HEK293 (cell line): ENCODE results near the gene LRFN4.

Experiments used
- CTCF ChIA-PET: fragments of 350-600 bp; formaldehyde crosslinking; extraction: SDS; loops from one replicate; lab custom pipeline; 2021; ENCODE audit warnings: antibody characterized with exemption; lab: Yijun Ruan, JAX
- POLR2A ChIA-PET: fragments of 300-600 bp; formaldehyde crosslinking; extraction: SDS; loops from one replicate; lab custom pipeline; 2020; ENCODE audit warnings: antibody characterized with exemption, inconsistent platforms; lab: Yijun Ruan, JAX
- H3K27ac ChIP-seq: fragments of 200-500 bp; sonication (Bioruptor generic); 2 replicates; pipeline ENCODE4 v1.5.1; 2014; ENCODE audit warnings: low read depth, low read length, control low read depth, inconsistent platforms; ENCODE audit errors: extremely low read depth
- H3K36me3 ChIP-seq, 2 experiments: fragments of 200-500 bp in 1 of 2; sonication (Bioruptor generic) in 1 of 2; 1 replicate in 1 of 2; 2 replicates in 1 of 2; pipeline ENCODE4 v1.5.1; 2014 to 2017; ENCODE audit warnings: inconsistent platforms in 2 of 2, low read length in 2 of 2; ENCODE audit not compliant: control insufficient read depth in 2 of 2, insufficient read depth in 1 of 2
- H3K4me1 ChIP-seq: fragments of 200-500 bp; sonication (Bioruptor generic); 2 replicates; pipeline ENCODE4 v1.5.1; 2014; ENCODE audit warnings: mild to moderate bottlenecking, low read length, inconsistent platforms; ENCODE audit not compliant: control insufficient read depth, insufficient read depth
- H3K4me3 ChIP-seq: 2 replicates; pipeline ENCODE4 v1.5.1; 2011; ENCODE audit warnings: low read depth, mild to moderate bottlenecking, control low read depth, low read length, moderate library complexity
- H3K9me3 ChIP-seq: fragments of 200-500 bp; sonication (Bioruptor generic); 2 replicates; pipeline ENCODE4 v1.5.1; 2014; ENCODE audit warnings: low read depth, low read length, inconsistent platforms; ENCODE audit not compliant: control insufficient read depth, insufficient read depth
- EGR2 ChIP-seq: fragments of 450-650 bp; formaldehyde crosslinking; IDR thresholded peaks from 2 replicates; pipeline ENCODE4 v1.5.1; 2016; ENCODE audit warnings: low read depth, missing biosample characterization, missing genetic modification characterization
- FEZF1 ChIP-seq: fragments of 450-650 bp; formaldehyde crosslinking; IDR thresholded peaks from 2 replicates; pipeline ENCODE4 v1.5.1; 2016; ENCODE audit warnings: missing biosample characterization, missing genetic modification characterization
- KLF1 ChIP-seq: fragments of 450-650 bp; formaldehyde crosslinking; IDR thresholded peaks from 2 replicates; pipeline ENCODE4 v1.5.1; 2016; ENCODE audit warnings: missing biosample characterization, missing genetic modification characterization
- TCF7L2 ChIP-seq: IDR thresholded peaks from 2 replicates; pipeline ENCODE4 v1.6.1; 2011; ENCODE audit warnings: low read depth, mild to moderate bottlenecking, inconsistent platforms, low read length, moderate library complexity, borderline replicate concordance
- WT1 ChIP-seq: fragments of 450-650 bp; formaldehyde crosslinking; IDR thresholded peaks from 2 replicates; pipeline ENCODE4 v1.5.1; 2016; ENCODE audit warnings: missing biosample characterization, missing genetic modification characterization
- ZFHX2 ChIP-seq: fragments of 450-650 bp; formaldehyde crosslinking; conservative IDR thresholded peaks from 2 replicates; pipeline ENCODE4 v1.5.1; 2016; ENCODE audit warnings: missing biosample characterization, missing genetic modification characterization
- ZFP69B ChIP-seq: fragments of 450-650 bp; formaldehyde crosslinking; IDR thresholded peaks from 2 replicates; pipeline ENCODE4 v1.5.1; 2016; ENCODE audit warnings: missing biosample characterization, missing genetic modification characterization
- ZNF112 ChIP-seq: fragments of 450-650 bp; formaldehyde crosslinking; IDR thresholded peaks from 2 replicates; pipeline ENCODE4 v1.5.0; 2017; ENCODE audit warnings: missing biosample characterization, missing genetic modification characterization
- ZNF138 ChIP-seq: fragments of 450-650 bp; formaldehyde crosslinking; IDR thresholded peaks from 2 replicates; pipeline ENCODE4 v1.5.1; 2016; ENCODE audit warnings: missing biosample characterization, missing genetic modification characterization, borderline replicate concordance
- ZNF211 ChIP-seq: fragments of 450-650 bp; formaldehyde crosslinking; IDR thresholded peaks from 2 replicates; pipeline ENCODE4 v1.5.1; 2016; ENCODE audit warnings: low read depth, missing biosample characterization, missing genetic modification characterization
- ZNF239 ChIP-seq: fragments of 450-650 bp; formaldehyde crosslinking; IDR thresholded peaks from 2 replicates; pipeline ENCODE4 v1.5.1; 2016; ENCODE audit warnings: missing biosample characterization, missing genetic modification characterization
- ZNF274 ChIP-seq, 2 experiments: fragments of 200-500 bp in 1 of 2; fragments of 450-650 bp in 1 of 2; sonication (Bioruptor generic) in 1 of 2; formaldehyde crosslinking in 1 of 2; IDR thresholded peaks; 2 replicates each; pipeline versions ENCODE4 v1.5.1 to v1.6.1; 2014 to 2016; ENCODE audit warnings: borderline replicate concordance in 1 of 2, inconsistent platforms in 1 of 2, low read length in 1 of 2, missing biosample characterization in 1 of 2, missing genetic modification characterization in 1 of 2
- ZNF341 ChIP-seq: fragments of 450-650 bp; formaldehyde crosslinking; IDR thresholded peaks from 2 replicates; pipeline ENCODE4; 2016; ENCODE audit warnings: low read depth, missing biosample characterization, missing genetic modification characterization
- ZNF510 ChIP-seq: fragments of 450-650 bp; formaldehyde crosslinking; IDR thresholded peaks from 2 replicates; pipeline ENCODE4 v1.5.1; 2018; ENCODE audit warnings: mild to moderate bottlenecking, missing genetic modification characterization, missing biosample characterization; ENCODE audit not compliant: insufficient replicate concordance
- TF ChIP-seq, protein P1 (sequence below): fragments of 450-650 bp; formaldehyde crosslinking; IDR thresholded peaks from 2 replicates; pipeline ENCODE4 v1.5.1; 2017; ENCODE audit warnings: missing biosample characterization, missing genetic modification characterization
- TF ChIP-seq, protein P2 (sequence below): fragments of 450-650 bp; formaldehyde crosslinking; IDR thresholded peaks from 2 replicates; pipeline ENCODE4 v1.5.1; 2017; ENCODE audit warnings: missing biosample characterization, missing genetic modification characterization
- TF ChIP-seq, protein P3 (sequence below): fragments of 450-650 bp; formaldehyde crosslinking; IDR thresholded peaks from 2 replicates; pipeline ENCODE4 v1.5.1; 2016; ENCODE audit warnings: missing biosample characterization, missing genetic modification characterization

LRFN4 gene

DNA sequence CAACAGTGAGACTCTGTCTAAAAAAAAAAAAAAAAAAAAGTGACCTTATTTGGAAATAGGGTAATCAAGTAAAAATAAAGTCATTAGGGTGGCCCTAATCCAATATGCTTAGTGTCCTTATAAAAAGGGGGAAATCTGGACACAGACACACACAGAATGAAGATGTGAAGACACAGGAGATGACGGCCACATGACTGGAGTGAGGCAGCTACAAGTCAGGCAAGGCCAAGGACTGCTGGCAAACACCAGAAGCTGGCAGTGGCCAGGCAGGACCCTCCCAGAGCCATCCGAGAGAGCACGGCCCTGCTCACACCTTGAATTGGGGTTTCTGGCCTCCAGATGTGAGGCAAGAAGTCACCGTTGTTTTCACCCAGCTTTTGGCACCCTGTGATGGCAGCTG lies 28.6 kb downstream of the LRFN4 start:
- POLR2A ChIA-PET, result no interaction called here
- H3K4me1 ChIP-seq, result no peaks in the 10 kb centered on the region
- H3K36me3 ChIP-seq, result no peaks in the 10 kb centered on the region
- no peaks in the 10 kb centered on the region for H3K9me3 ChIP-seq
- TF ChIP-seq ZNF112 (tag by site-specific recombination) (no peak), ZNF274 (IDR thresholded peaks at IDR 0.05; ENCODE audit: low read length) (no peak), ZNF274 (tag by site-specific recombination; IDR thresholded peaks at IDR 0.05; ENCODE audit: borderline replicate concordance) (no peak), WT1 (tag by site-specific recombination) (no peak)
- H3K27ac ChIP-seq, result no peak overlapping the region
- CTCF ChIA-PET, result interaction anchor here (0.6 to 3.3 kb wide), 4 partner anchors 9 to 140 kb away, joined by 3 to 24 read pairs (median 4); no protein-coding TSS in a partner anchor
- H3K4me3 ChIP-seq, result no peak overlapping the region

DNA sequence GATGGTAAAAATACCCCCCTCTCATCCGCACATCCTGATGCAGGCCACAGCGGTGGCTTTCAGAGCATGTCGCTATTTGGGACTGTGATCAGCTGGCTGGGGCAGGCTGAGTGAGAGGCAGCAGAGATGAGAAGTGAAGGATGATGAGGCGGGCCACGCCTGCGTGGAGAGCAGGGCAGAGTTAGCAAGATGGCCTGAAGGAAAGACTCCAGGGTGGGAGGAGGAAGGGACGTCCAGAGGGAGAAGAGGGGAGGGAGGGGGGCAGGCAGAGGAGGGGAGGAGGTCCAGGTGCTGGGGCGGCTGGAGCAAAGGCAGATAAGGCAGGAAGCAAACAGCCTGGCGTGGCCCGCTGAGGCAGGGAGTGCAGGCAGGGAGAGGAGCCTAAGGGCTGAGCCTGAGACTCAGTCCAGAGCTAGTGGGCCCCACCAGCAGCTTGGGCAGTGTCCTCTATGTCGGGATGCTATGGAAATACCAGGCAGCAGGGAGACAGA lies 29.1 kb downstream of the LRFN4 start:
- POLR2A ChIA-PET, result no interaction called here
- no peak overlapping the region for H3K27ac ChIP-seq
- H3K9me3 ChIP-seq, result no peaks in the 10 kb centered on the region
- no peak overlapping the region for H3K4me3 ChIP-seq
- TF ChIP-seq FEZF1 (tag by site-specific recombination) (no peak), ZNF341 (tag by site-specific recombination) (peak; percentile 21; the same call in 1 of the 2 replicates), ZNF138 (tag by site-specific recombination) (no peak), ZNF510 (tag by site-specific recombination) (no peak), ZNF239 (tag by site-specific recombination) (no peak), EGR2 (tag by site-specific recombination) (peak; percentile 11; the same call in 1 of the 2 replicates), TCF7L2 (no peak), ZFHX2 (peak; percentile 18; the same call in 1 of the 2 replicates), ZNF211 (tag by site-specific recombination) (no peak), KLF1 (tag by site-specific recombination) (peak; percentile 36; the same call in 1 of the 2 replicates), ZFP69B (tag by site-specific recombination) (peak; percentile 89)
- TF ChIP-seq, protein P1, sequence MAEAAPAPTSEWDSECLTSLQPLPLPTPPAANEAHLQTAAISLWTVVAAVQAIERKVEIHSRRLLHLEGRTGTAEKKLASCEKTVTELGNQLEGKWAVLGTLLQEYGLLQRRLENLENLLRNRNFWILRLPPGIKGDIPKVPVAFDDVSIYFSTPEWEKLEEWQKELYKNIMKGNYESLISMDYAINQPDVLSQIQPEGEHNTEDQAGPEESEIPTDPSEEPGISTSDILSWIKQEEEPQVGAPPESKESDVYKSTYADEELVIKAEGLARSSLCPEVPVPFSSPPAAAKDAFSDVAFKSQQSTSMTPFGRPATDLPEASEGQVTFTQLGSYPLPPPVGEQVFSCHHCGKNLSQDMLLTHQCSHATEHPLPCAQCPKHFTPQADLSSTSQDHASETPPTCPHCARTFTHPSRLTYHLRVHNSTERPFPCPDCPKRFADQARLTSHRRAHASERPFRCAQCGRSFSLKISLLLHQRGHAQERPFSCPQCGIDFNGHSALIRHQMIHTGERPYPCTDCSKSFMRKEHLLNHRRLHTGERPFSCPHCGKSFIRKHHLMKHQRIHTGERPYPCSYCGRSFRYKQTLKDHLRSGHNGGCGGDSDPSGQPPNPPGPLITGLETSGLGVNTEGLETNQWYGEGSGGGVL (tag by site-specific recombination), result 0 out of 2 replicates have a peak, but pooled peaks have one; percentile 35
- TF ChIP-seq, protein P2, sequence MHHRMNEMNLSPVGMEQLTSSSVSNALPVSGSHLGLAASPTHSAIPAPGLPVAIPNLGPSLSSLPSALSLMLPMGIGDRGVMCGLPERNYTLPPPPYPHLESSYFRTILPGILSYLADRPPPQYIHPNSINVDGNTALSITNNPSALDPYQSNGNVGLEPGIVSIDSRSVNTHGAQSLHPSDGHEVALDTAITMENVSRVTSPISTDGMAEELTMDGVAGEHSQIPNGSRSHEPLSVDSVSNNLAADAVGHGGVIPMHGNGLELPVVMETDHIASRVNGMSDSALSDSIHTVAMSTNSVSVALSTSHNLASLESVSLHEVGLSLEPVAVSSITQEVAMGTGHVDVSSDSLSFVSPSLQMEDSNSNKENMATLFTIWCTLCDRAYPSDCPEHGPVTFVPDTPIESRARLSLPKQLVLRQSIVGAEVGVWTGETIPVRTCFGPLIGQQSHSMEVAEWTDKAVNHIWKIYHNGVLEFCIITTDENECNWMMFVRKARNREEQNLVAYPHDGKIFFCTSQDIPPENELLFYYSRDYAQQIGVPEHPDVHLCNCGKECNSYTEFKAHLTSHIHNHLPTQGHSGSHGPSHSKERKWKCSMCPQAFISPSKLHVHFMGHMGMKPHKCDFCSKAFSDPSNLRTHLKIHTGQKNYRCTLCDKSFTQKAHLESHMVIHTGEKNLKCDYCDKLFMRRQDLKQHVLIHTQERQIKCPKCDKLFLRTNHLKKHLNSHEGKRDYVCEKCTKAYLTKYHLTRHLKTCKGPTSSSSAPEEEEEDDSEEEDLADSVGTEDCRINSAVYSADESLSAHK (tag by site-specific recombination), result no peak
- TF ChIP-seq, protein P3, sequence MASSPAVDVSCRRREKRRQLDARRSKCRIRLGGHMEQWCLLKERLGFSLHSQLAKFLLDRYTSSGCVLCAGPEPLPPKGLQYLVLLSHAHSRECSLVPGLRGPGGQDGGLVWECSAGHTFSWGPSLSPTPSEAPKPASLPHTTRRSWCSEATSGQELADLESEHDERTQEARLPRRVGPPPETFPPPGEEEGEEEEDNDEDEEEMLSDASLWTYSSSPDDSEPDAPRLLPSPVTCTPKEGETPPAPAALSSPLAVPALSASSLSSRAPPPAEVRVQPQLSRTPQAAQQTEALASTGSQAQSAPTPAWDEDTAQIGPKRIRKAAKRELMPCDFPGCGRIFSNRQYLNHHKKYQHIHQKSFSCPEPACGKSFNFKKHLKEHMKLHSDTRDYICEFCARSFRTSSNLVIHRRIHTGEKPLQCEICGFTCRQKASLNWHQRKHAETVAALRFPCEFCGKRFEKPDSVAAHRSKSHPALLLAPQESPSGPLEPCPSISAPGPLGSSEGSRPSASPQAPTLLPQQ (tag by site-specific recombination), result peak; percentile 96
- H3K4me1 ChIP-seq, result no peaks in the 10 kb centered on the region
- no peaks in the 10 kb centered on the region for H3K36me3 ChIP-seq
- CTCF ChIA-PET, result interaction anchor here (0.6 to 1.0 kb wide), 2 partner anchors 14 to 135 kb away, joined by 3 read pairs; no protein-coding TSS in a partner anchor
